ENCODE measurements around the gene GAD1.

- no peak for TF ChIP-seq EZH2 (IDR thresholded peaks at IDR 0.05; ENCODE audit: insufficient read depth, poor library complexity, severe bottlenecking)
- TF ChIP-seq EZH2phosphoT487 (IDR thresholded peaks at IDR 0.05; ENCODE audit: insufficient read depth, low read depth): no peak
Measured at GRCh38 chr2:170847716-170848115, 31.0 kb downstream of the GAD1 start.
